Upper lobe of left lung (tissue), 6 donors: ENCODE data around the gene GABRG3. TPM values are rescaled to one million over a fixed set of nuclear protein-coding genes. Genes with fewer than 3 reads are reported as not detected.
A peak's percentile ranks its signal among the peaks of the same experiment; 100 is the strongest.

Source experiments
- ATAC-seq, 2 donors: fragments of 200-7000 bp; cut with Tn5 transposase; one replicate each; pipeline ENCODE4 v1.9.1; 2022; ENCODE audit warnings: mild to moderate bottlenecking in 2 of 2, moderate library complexity in 2 of 2; ENCODE audit not compliant: low FRiP score in 2 of 2
- DNase-seq, 2 donors: peaks; one replicate each; pipeline ENCODE4 v3.0.0-alpha.2; 2019 to 2020
- H3K27ac ChIP-seq, 4 donors: fragments of 200-600 bp; sonication (generic); one replicate each; pipeline ENCODE4 v1.5.1; 2016 to 2019
- H3K27me3 ChIP-seq, 4 donors: fragments of 200-600 bp; sonication (generic); one replicate each; pipeline ENCODE4 v1.5.1; 2017 to 2019
- H3K36me3 ChIP-seq, 4 donors: fragments of 200-600 bp; sonication (generic); one replicate each; pipeline ENCODE4 v1.5.1; 2016 to 2019
- H3K4me1 ChIP-seq, 4 donors: fragments of 200-600 bp; sonication (generic); one replicate each; pipeline ENCODE4 v1.5.1; 2018 to 2019
- H3K4me3 ChIP-seq, 4 donors: fragments of 200-600 bp; sonication (generic); one replicate each; pipeline ENCODE4 v1.5.1; 2017 to 2019; ENCODE audit warnings: mild to moderate bottlenecking in 2 of 4, moderate library complexity in 1 of 4
- H3K9me3 ChIP-seq, 4 donors: fragments of 200-600 bp; sonication (generic); one replicate each; pipeline ENCODE4 v1.5.1; 2018 to 2019
- EP300 ChIP-seq, 4 donors: sonication (generic); formaldehyde crosslinking; IDR thresholded peaks; one replicate each; pipeline ENCODE4 v1.5.1; 2017; ENCODE audit warnings: antibody characterized with exemption in 4 of 4, control low read depth in 2 of 4
- POLR2A ChIP-seq, 4 donors: fragments of 450-650 bp; IDR thresholded peaks; one replicate each; pipeline ENCODE4 v1.5.1; 2016 to 2017; ENCODE audit warnings: antibody characterized with exemption in 4 of 4, mild to moderate bottlenecking in 2 of 4
- POLR2AphosphoS5 ChIP-seq, 2 donors: sonication (generic); formaldehyde crosslinking; IDR thresholded peaks; one replicate each; pipeline ENCODE4 v1.5.1; 2017; ENCODE audit warnings: antibody characterized with exemption in 2 of 2
- WGBS, 2 donors: methylation state at CpG; one replicate each; pipeline ENCODE4 v1.1.5; 2017 to 2018; 5-methylcytosine and 5-hydroxymethylcytosine counted together
- total RNA-seq, 6 donors: library from RNA; depleted of rRNA in 4 of 6; stranded (reverse); fragments of >200 nt in 4 of 6; gene quantifications; one replicate each; pipeline versions ENCODE4 v1.1.0 to v1.2.1, GENCODE V29; 2016 to 2021
- TF ChIP-seq, protein P1 (sequence below), 6 experiments: fragments of 450-650 bp in 4 of 6; fragments of 200-600 bp in 2 of 6; sonication (generic) in 2 of 6; IDR thresholded peaks; one replicate each; pipeline ENCODE4 v1.5.1; 2016 to 2019; ENCODE audit warnings: antibody characterized with exemption in 6 of 6
- donor health status: DM: no; HTN: no; CAD: no; lungs with moderate emphysema.
- donor health status: DM: no; HTN: yes; CAD: no; lungs with severe emphysema.

GABRG3 gene
- total RNA-seq, 6 donors from 2014 or later, result not detected

DNA sequence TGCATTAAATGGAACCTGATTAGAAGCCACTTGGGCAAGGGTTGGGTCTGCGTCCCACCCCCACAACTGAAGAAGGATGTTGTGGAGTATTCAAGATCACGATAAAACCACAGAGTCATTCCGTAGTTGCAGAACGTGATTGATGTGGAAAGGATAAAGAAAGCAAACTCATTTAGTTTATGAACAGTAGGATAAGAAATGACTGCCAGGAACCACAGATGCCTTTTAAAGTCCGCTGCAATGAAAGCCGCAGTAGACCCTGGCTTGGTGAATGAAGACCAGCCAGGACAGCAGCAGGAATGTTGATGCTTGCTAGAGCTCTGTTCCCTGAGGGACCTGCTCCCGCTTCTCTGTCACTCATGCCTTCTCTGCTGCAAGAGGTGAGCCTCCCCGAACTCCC is 111.5 kb downstream of the GABRG3 start:
- no peak overlapping the region for H3K4me3 ChIP-seq
- WGBS, 2 donors, result 51 to 64% methylated on average over 8 of the region's 8 CpGs
- no peak for TF ChIP-seq POLR2A (IDR thresholded peaks at IDR 0.05)
- H3K27me3 ChIP-seq, result no peaks in the 10 kb centered on the region
- no peak overlapping the region for H3K27ac ChIP-seq
- DNase-seq (no peak), ATAC-seq (no peak)
- H3K9me3 ChIP-seq, result no peaks in the 10 kb centered on the region
- no peaks in the 10 kb centered on the region for H3K4me1 ChIP-seq
- H3K36me3 ChIP-seq, result no peaks in the 10 kb centered on the region

DNA sequence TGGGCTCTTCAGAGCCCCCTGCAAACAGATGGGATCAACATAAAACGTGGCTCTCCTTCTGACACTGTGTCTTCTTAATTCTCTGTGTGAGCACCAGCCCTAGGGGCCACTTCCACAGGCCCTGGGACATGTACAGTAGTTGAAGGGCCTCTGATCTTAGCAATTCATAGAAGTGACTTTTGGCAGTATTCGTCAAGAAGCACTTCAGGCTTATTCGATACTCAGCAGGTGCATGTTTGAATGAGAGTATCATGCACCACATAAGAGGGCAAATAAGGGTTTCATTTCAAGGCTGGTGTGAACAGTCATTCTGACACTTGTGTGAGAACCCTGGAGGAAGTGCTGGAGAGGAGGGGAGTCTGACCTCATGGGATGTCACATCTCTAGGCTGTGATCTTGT is 113.9 kb downstream of the GABRG3 start:
- Histone ChIP-seq H3K36me3 (no peaks in the 10 kb centered on the region), H3K4me3 (no peak overlapping the region), H3K27ac (no peak overlapping the region), H3K27me3 (no peaks in the 10 kb centered on the region), H3K9me3 (peaks cover 0 to 15% (median 1%) of the 10 kb centered on the region in 4 donors), H3K4me1 (no peaks in the 10 kb centered on the region)
- DNase-seq (no peak), ATAC-seq (peak in 1 of 2 donors; percentile 43)
- 59 to 80% methylated on average over 2 to 3 of the region's 3 CpGs for WGBS, 2 donors
- no peak for TF ChIP-seq POLR2AphosphoS5 (IDR thresholded peaks at IDR 0.05)

DNA sequence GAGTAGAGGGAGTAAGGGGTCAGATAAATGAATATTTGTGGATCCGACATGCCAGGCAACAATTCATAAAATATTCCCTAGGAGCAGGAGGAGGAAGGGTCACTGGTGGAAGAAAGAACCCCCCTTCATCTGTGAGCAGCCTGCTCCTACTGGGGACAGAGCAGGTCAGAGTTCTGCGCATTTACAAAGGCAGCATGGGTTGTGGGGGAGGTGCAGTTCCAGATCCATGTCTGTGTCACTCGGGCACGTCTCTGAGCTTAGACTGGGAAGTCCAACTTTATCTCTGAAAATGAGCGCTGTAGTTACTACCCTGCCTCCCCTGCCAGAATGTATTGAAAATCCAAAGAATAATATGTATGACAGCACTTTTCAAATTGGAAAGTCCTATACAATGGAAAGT is 115.2 kb downstream of the GABRG3 start:
- DNase-seq, result no peak
- TF ChIP-seq POLR2A (IDR thresholded peaks at IDR 0.05), result no peak
- TF ChIP-seq EP300 (IDR thresholded peaks at IDR 0.05), result no peak
- TF ChIP-seq, protein P1, sequence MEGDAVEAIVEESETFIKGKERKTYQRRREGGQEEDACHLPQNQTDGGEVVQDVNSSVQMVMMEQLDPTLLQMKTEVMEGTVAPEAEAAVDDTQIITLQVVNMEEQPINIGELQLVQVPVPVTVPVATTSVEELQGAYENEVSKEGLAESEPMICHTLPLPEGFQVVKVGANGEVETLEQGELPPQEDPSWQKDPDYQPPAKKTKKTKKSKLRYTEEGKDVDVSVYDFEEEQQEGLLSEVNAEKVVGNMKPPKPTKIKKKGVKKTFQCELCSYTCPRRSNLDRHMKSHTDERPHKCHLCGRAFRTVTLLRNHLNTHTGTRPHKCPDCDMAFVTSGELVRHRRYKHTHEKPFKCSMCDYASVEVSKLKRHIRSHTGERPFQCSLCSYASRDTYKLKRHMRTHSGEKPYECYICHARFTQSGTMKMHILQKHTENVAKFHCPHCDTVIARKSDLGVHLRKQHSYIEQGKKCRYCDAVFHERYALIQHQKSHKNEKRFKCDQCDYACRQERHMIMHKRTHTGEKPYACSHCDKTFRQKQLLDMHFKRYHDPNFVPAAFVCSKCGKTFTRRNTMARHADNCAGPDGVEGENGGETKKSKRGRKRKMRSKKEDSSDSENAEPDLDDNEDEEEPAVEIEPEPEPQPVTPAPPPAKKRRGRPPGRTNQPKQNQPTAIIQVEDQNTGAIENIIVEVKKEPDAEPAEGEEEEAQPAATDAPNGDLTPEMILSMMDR (IDR thresholded peaks at IDR 0.05), result no peak
- no peak for TF ChIP-seq POLR2AphosphoS5 (IDR thresholded peaks at IDR 0.05)
- 72 to 78% methylated on average over 5 of the region's 5 CpGs for WGBS, 2 donors
- Histone ChIP-seq H3K4me3 (no peak overlapping the region), H3K9me3 (peaks cover 0 to 15% (median 1%) of the 10 kb centered on the region in 4 donors), H3K27me3 (no peaks in the 10 kb centered on the region), H3K4me1 (no peaks in the 10 kb centered on the region), H3K36me3 (no peaks in the 10 kb centered on the region), H3K27ac (no peak overlapping the region)
- ATAC-seq, result no peak

DNA sequence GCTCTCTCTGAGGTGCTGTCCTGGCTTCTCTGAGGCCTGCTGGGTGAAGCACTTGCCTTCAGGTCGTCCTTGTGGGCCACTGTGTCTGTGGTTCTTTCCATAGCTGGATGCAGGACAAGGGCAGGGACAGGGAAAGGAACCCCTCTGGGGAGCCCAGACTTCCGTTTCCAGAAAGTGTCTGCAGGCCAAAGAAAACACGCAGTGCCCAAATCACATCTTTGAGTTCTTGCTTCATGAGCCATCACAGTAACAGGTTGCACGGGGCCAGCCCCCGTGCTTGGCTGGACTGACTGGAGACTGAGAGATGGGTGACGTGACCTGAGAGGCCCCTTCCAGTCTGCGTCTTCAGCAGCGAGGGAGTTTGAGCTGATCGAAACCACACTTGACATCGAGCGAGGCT is 115.8 kb downstream of the GABRG3 start:
- H3K27ac ChIP-seq, result no peak overlapping the region
- TF ChIP-seq, protein P1 (IDR thresholded peaks at IDR 0.05), result no peak
- TF ChIP-seq POLR2A (IDR thresholded peaks at IDR 0.05) (no peak), POLR2AphosphoS5 (IDR thresholded peaks at IDR 0.05) (no peak), EP300 (IDR thresholded peaks at IDR 0.05) (no peak)
- H3K27me3 ChIP-seq, result no peaks in the 10 kb centered on the region
- H3K36me3 ChIP-seq, result no peaks in the 10 kb centered on the region
- peaks cover 0 to 15% (median 1%) of the 10 kb centered on the region in 4 donors for H3K9me3 ChIP-seq
- DNase-seq (no peak), ATAC-seq (no peak)
- no peaks in the 10 kb centered on the region for H3K4me1 ChIP-seq
- no peak overlapping the region for H3K4me3 ChIP-seq
- WGBS, 2 donors, result 76 to 81% methylated on average over 9 to 11 of the region's 11 CpGs

DNA sequence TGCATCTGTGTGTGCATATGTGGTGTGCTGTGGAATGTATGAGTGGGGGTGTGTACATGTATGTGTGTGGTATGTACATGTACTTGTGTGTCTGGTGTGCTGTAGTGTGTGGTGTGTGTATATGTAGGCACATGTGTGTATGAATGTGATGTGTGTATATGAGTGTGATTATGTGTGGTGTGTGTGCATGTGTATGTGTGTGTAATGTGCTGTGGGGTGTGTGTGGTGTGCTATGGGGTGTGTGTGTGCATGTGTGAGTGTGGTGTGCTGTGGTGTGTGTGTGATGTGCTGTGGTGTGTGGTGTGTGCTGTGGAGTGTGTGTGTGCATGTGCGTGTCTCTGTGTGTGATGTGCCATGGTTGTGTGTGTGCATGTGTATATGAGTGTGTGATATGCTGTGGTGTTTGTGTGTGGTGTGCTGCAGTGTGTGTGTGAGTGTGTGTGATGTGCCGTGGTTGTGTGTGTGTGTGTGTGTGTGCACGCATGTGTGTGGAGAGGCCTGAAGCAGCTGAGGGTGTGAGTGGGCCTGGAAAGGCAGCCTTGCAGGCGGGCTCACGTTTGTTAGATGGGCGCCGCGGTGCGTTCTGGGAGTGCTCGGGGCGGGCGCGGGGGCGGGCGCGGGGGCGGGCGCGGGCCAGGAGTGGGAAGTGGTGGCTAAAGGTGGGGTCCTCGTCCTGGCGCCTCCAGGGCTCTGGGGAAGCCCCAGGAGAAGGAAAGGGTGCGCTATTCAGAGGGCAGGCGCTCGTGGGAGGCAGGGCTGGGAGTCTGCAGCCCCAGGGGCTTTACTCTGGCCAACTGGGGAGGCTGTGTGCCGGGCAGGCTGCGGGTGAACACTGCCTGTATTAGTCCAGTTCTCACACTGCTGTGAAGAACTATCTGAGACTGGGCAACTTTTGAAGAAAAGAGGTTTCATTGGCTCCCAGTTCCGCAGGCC is 116.9 kb downstream of the GABRG3 start:
- TF ChIP-seq POLR2AphosphoS5 (IDR thresholded peaks at IDR 0.05) (no peak), POLR2A (IDR thresholded peaks at IDR 0.05) (no peak), EP300 (IDR thresholded peaks at IDR 0.05) (no peak)
- TF ChIP-seq, protein P1 (IDR thresholded peaks at IDR 0.05), result no peak
- no peak overlapping the region for H3K4me3 ChIP-seq
- H3K27ac ChIP-seq, result no peak overlapping the region
- 94 to 95% methylated on average over 26 to 27 of the region's 27 CpGs for WGBS, 2 donors
- no peaks in the 10 kb centered on the region for H3K36me3 ChIP-seq
- DNase-seq (peak in 1 of 2 donors; percentile 62), ATAC-seq (peak in 1 of 2 donors; percentile 50)
- H3K27me3 ChIP-seq, result no peaks in the 10 kb centered on the region
- H3K4me1 ChIP-seq, result no peaks in the 10 kb centered on the region
- H3K9me3 ChIP-seq, result peaks cover 0 to 15% (median 1%) of the 10 kb centered on the region in 4 donors
